GM19467 (cell line): ENCODE measurements around the gene ADAM11.
"Not testable (repeated sequence)": the region's sequence is repeated elsewhere in the genome, so short reads cannot be mapped to it uniquely, and the experiment has no call there.

Source experiments
- ATAC-seq: cut with Tn5 transposase; IDR thresholded peaks from one replicate; pipeline ENCODE4 v1.9.1; 2021; ENCODE audit warnings: mild to moderate bottlenecking, moderate library complexity; ENCODE audit not compliant: unreplicated experiment

Gene ADAM11

GRCh38 chr17:44794851-44795413 is 36.1 kb downstream of the ADAM11 start:
- no peak for ATAC-seq

GRCh38 chr17:44795421-44795820 is 36.6 kb downstream of the ADAM11 start:
- no peak for ATAC-seq

- ATAC-seq: no peak
Measured at GRCh38 chr17:44795928-44796327, 37.1 kb downstream of the ADAM11 start.

GRCh38 chr17:44796731-44797130 is 37.9 kb downstream of the ADAM11 start:
- ATAC-seq: no peak

- ATAC-seq: no peak
Measured at GRCh38 chr17:44797802-44798201, 39.0 kb downstream of the ADAM11 start.

GRCh38 chr17:44798356-44798755 is 39.6 kb downstream of the ADAM11 start:
- no peak for ATAC-seq

GRCh38 chr17:44801880-44802279 is 43.1 kb downstream of the ADAM11 start:
- ATAC-seq: no peak

GRCh38 chr17:44804302-44805089 is 45.7 kb downstream of the ADAM11 start:
- no peak for ATAC-seq

- no peak for ATAC-seq
Measured at GRCh38 chr17:44807093-44807816, 48.5 kb downstream of the ADAM11 start.

- no peak for ATAC-seq
Measured at GRCh38 chr17:44807817-44808155, 49.0 kb downstream of the ADAM11 start.

GRCh38 chr17:44808156-44808555 is 49.4 kb downstream of the ADAM11 start:
- ATAC-seq: no peak

- ATAC-seq: not testable (repeated sequence)
Measured at GRCh38 chr17:44808656-44809388, 50.0 kb downstream of the ADAM11 start.

- ATAC-seq: no peak
Measured at GRCh38 chr17:44812263-44812662, 53.5 kb downstream of the ADAM11 start.

GRCh38 chr17:44818508-44818907 is 59.7 kb downstream of the ADAM11 start:
- ATAC-seq: not testable (repeated sequence)

GRCh38 chr17:44820631-44821212 is 61.9 kb downstream of the ADAM11 start:
- no peak for ATAC-seq

GRCh38 chr17:44825236-44825635 is 66.4 kb downstream of the ADAM11 start:
- not testable (repeated sequence) for ATAC-seq

GRCh38 chr17:44826123-44826790 is 67.5 kb downstream of the ADAM11 start:
- ATAC-seq: no peak

GRCh38 chr17:44827863-44828262 is 69.1 kb downstream of the ADAM11 start:
- ATAC-seq: no peak

GRCh38 chr17:44828919-44829522 is 70.2 kb downstream of the ADAM11 start:
- ATAC-seq: no peak
